ENCODE measurements around the gene PPFIA1. TPM values are rescaled to one million over a fixed set of nuclear protein-coding genes. Genes with fewer than 3 reads are reported as not detected.
A peak's percentile ranks its signal among the peaks of the same experiment; 100 is the strongest.

PPFIA1 gene
- total RNA-seq, 1 donor from 2014 or later = 45.3 TPM

DNA sequence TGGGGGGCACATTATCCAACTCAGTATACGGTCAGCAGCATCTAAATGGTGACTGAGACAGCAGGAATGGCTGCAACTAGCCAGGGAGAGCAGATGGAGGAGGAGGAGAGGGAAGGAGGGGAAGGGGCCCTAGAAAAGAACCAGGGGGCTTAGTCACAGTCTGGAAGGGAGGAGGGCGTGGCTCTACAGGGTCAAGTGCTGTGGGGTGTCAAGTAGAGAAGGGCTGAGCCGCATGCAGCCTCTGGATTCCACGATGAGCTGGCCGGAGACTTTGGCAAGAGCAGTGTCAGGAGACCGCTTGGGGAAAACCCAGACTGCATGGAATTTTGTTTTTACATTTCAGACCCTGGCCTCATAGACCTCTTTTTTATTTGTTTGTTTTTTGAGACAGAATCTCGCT, 25.8 kb upstream of the PPFIA1 start:
- Histone ChIP-seq H3K36me3 (no peaks in the 10 kb centered on the region), H3K27me3 (ENCODE audit: low read depth) (peaks cover 31% of the 10 kb centered on the region), H3K27ac (replicated peaks) (no peak overlapping the region), H3K9me3 (replicated peaks) (no peaks in the 10 kb centered on the region), H3K4me1 (no peaks in the 10 kb centered on the region), H3K4me3 (no peak overlapping the region)
- intact Hi-C loops (cut with micrococcal nuclease) = no loop called here
- TF ChIP-seq, protein P1, sequence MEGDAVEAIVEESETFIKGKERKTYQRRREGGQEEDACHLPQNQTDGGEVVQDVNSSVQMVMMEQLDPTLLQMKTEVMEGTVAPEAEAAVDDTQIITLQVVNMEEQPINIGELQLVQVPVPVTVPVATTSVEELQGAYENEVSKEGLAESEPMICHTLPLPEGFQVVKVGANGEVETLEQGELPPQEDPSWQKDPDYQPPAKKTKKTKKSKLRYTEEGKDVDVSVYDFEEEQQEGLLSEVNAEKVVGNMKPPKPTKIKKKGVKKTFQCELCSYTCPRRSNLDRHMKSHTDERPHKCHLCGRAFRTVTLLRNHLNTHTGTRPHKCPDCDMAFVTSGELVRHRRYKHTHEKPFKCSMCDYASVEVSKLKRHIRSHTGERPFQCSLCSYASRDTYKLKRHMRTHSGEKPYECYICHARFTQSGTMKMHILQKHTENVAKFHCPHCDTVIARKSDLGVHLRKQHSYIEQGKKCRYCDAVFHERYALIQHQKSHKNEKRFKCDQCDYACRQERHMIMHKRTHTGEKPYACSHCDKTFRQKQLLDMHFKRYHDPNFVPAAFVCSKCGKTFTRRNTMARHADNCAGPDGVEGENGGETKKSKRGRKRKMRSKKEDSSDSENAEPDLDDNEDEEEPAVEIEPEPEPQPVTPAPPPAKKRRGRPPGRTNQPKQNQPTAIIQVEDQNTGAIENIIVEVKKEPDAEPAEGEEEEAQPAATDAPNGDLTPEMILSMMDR (IDR thresholded peaks at IDR 0.05; ENCODE audit: borderline replicate concordance) = no peak
- no peak for DNase-seq

DNA sequence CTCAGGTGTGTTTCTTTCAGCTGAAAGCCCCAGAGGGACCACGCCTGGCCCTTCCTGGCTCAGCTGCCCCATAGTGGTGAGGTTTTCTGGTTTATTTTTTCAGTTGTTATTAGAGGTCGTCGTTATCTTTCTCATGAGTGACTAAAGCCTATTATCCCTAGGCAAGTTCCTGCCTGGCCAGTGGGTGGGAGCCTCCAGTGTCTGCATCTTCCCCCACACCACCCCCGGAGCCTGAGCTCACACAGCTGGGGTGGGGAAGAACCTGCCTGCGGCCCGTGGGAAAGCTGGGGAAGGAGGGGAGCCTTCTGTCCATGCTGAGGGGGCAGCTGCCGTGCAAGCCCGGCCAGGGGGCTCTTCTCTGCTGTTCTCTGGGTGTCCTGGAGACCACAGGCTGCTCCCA, 24.3 kb upstream of the PPFIA1 start:
- no peaks in the 10 kb centered on the region for H3K9me3 ChIP-seq (replicated peaks)
- TF ChIP-seq, protein P1 (IDR thresholded peaks at IDR 0.05; ENCODE audit: borderline replicate concordance) = no peak
- no peak for DNase-seq
- H3K27ac ChIP-seq (replicated peaks) = no peak overlapping the region
- no peak overlapping the region for H3K4me3 ChIP-seq
- H3K4me1 ChIP-seq = no peaks in the 10 kb centered on the region
- no peaks in the 10 kb centered on the region for H3K36me3 ChIP-seq
- intact Hi-C loops (cut with micrococcal nuclease) = no loop called here
- H3K27me3 ChIP-seq (ENCODE audit: low read depth) = peaks cover 20% of the 10 kb centered on the region

DNA sequence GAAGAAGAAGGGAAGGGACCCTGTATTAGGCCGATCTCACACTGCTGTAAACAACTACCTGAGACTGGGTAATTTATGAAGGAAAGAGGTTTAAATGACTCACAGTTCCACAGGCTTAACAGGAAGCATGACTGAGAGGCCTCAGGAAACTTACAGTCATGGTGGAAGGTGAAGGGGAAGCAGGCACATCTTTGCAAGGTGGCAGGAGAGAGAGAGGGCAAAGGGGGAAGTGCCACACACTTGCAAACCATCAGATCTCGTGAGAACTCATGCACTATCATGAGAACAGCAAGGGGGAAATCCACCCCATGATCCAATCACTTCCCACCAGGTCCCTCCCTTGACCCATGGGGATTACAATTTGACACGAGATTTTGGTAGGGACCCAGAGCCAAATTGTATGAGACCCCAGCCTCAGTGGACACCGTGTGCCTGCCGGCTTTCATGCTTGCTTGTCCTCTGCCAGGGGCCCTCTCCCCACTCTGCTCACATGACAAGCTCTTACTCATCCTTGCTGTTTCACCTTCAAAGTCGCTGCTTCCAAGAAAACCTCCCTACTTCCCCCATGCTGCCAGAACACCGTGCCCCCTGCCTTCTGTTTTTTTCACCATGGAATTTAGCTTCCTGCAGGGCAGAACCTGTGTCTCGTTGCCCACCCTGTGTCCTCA, 23.3 kb upstream of the PPFIA1 start:
- no peak overlapping the region for H3K4me3 ChIP-seq
- intact Hi-C loops (cut with micrococcal nuclease) = no loop called here
- TF ChIP-seq, protein P1 (IDR thresholded peaks at IDR 0.05; ENCODE audit: borderline replicate concordance) = no peak
- H3K27me3 ChIP-seq (ENCODE audit: low read depth) = peaks cover 15% of the 10 kb centered on the region
- no peak for DNase-seq
- no peaks in the 10 kb centered on the region for H3K9me3 ChIP-seq (replicated peaks)
- H3K36me3 ChIP-seq = no peaks in the 10 kb centered on the region
- no peak overlapping the region for H3K27ac ChIP-seq (replicated peaks)
- no peaks in the 10 kb centered on the region for H3K4me1 ChIP-seq

DNA sequence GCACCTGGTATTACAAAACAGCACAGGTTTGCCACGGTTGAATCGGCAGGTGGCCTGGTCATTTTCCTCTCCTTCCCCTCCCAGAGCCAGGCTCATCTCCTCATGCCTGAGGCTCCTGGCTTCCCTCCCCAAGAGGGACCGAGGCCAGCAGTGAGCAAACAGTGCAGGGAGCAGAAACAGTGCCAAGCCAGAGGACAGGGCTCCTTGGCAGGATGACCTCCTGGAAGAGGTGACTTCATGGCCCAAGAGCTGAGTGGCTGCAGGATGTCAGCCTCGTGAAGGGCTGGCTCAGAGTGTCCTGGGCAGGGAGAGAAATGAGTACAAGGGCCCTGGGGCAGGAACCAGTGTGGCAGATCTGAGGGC, 22.8 kb upstream of the PPFIA1 start:
- H3K4me3 ChIP-seq = no peak overlapping the region

DNA sequence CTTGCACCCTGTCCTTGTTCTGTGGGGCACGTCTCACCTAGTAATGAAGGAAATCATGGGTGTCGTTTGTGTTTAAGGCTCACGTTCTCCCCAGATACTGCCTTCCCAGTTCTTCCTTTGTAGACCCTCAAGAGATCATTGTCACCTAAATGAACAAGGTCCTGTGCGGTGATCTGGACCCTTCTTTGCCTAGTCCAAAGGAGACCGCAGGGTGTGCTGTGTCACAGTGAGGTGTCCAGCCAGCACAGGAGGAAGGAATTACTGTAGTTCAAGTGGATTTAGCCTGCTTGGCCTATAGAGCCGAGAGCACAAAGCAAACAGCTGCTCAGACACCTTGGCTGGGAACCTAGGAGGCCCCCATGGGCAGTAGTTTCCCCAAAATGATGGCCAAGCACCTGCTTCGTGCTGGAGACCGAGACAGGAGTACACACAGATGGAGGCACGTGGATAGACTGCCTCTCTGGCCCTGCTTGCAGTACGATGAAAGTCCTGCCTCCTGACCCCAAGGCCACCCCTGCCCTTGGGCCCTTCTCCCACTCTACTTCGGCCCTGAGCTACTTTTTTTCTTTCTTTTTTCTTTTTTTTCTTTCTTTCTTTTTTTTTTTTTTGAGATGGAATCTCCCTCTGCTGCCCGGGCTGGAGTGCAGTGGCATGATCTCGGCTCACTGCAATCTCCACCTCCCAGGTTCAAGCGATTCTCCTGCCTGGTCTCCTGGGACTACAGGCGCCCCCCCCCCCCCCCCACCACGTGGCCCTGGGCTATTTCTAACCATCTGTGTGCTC, 19.4 kb upstream of the PPFIA1 start:
- Histone ChIP-seq H3K4me3 (no peak overlapping the region), H3K27ac (replicated peaks) (no peak overlapping the region), H3K36me3 (no peaks in the 10 kb centered on the region), H3K9me3 (replicated peaks) (no peaks in the 10 kb centered on the region), H3K4me1 (no peaks in the 10 kb centered on the region), H3K27me3 (ENCODE audit: low read depth) (no peaks in the 10 kb centered on the region)
- TF ChIP-seq, protein P1 (IDR thresholded peaks at IDR 0.05; ENCODE audit: borderline replicate concordance) = no peak
- intact Hi-C loops (cut with micrococcal nuclease) = no loop called here
- DNase-seq = no peak

More for the DNA sequence above, 22.8 kb upstream of the PPFIA1 start:
- H3K27me3 ChIP-seq (ENCODE audit: low read depth) = peaks cover 10% of the 10 kb centered on the region
- no peaks in the 10 kb centered on the region for H3K36me3 ChIP-seq
- no peak overlapping the region for H3K27ac ChIP-seq (replicated peaks)
- peak; percentile 38 for DNase-seq
- TF ChIP-seq, protein P1 (IDR thresholded peaks at IDR 0.05; ENCODE audit: borderline replicate concordance) = no peak
- no peaks in the 10 kb centered on the region for H3K4me1 ChIP-seq
- intact Hi-C loops (cut with micrococcal nuclease) = no loop called here
- no peaks in the 10 kb centered on the region for H3K9me3 ChIP-seq (replicated peaks)
